Transverse colon (tissue), 4 donors: Measurements from ENCODE around the gene ASH1L. TPM values are rescaled to one million over a fixed set of nuclear protein-coding genes. Genes with fewer than 3 reads are reported as not detected.
"Not testable (repeated sequence)": the region's sequence is repeated elsewhere in the genome, so short reads cannot be mapped to it uniquely, and the experiment has no call there.

Experiments
- DNase-seq: peaks from one replicate; pipeline ENCODE4 v3.0.0-alpha.2; 2019
- H3K27ac ChIP-seq, 4 donors: fragments of 200-600 bp; sonication (generic); 2 replicates each; pipeline ENCODE4 v1.5.1; 2016 to 2018; ENCODE audit warnings: inconsistent platforms in 4 of 4
- H3K27me3 ChIP-seq: fragments of 200-600 bp; sonication (generic); 2 replicates; pipeline ENCODE4 v1.5.1; 2017; ENCODE audit warnings: inconsistent platforms
- H3K36me3 ChIP-seq, 4 donors: fragments of 200-600 bp; sonication (generic); 2 replicates each; pipeline ENCODE4 v1.5.1; 2017 to 2019; ENCODE audit warnings: inconsistent platforms in 4 of 4
- H3K4me1 ChIP-seq, 4 donors: fragments of 200-600 bp; sonication (generic); 2 replicates each; pipeline ENCODE4 v1.5.1; 2017 to 2020; ENCODE audit warnings: inconsistent platforms in 4 of 4
- H3K4me3 ChIP-seq, 4 donors: fragments of 200-600 bp; sonication (generic); 1 replicate in 1 of 4; 2 replicates in 3 of 4; pipeline versions ENCODE4 v1.5.1 to v1.6.1; 2017 to 2019; ENCODE audit warnings: inconsistent platforms in 4 of 4
- H3K9me3 ChIP-seq, 2 donors: fragments of 200-600 bp; sonication (generic); 2 replicates each; pipeline ENCODE4 v1.5.1; 2017 to 2019; ENCODE audit warnings: inconsistent platforms in 2 of 2
- EP300 ChIP-seq: sonication (generic); formaldehyde crosslinking; IDR thresholded peaks from one replicate; pipeline ENCODE4 v1.6.1; 2017; ENCODE audit warnings: antibody characterized with exemption, low read depth
- POLR2A ChIP-seq: fragments of 450-650 bp; IDR thresholded peaks from one replicate; pipeline ENCODE4 v1.6.1; 2016; ENCODE audit warnings: antibody characterized with exemption, mild to moderate bottlenecking, moderate library complexity
- POLR2AphosphoS5 ChIP-seq, 3 donors: sonication (generic); formaldehyde crosslinking; IDR thresholded peaks; one replicate each; pipeline ENCODE4 v1.6.1; 2016; ENCODE audit warnings: antibody characterized with exemption in 3 of 3
- WGBS, 2 donors: methylation state at CpG; one replicate each; pipeline ENCODE4 v1.1.5; 2018; ENCODE audit warnings: low coverage in 1 of 2; 5-methylcytosine and 5-hydroxymethylcytosine counted together
- in situ Hi-C, 4 donors: fragments of 200-750 bp; cut with MboI; loops; one replicate each; pipeline versions ENCODE4 v1.15.0 to v1.15.1; 2017; ENCODE audit warnings: low sequenced_read_pairs in 3 of 4, low pct_ligation_motif_present in 1 of 4, low pct_unique_long_range_greater_than_20kb in 1 of 4
- intact Hi-C: fragments of 100-400 bp; cut with DNase I; formaldehyde crosslinking; loops from one replicate; pipeline ENCODE4 v1.15.1; 2023; ENCODE audit warnings: low total_unique reads
- total RNA-seq, 4 donors: library from RNA; depleted of rRNA; stranded (reverse); fragments of >200 nt; gene quantifications; one replicate each; pipeline ENCODE4 v1.1.0, GENCODE V29; 2016
- TF ChIP-seq, protein P1 (sequence below), 5 experiments: fragments of 200-600 bp in 3 of 5; fragments of 450-650 bp in 2 of 5; sonication (generic) in 3 of 5; IDR thresholded peaks; 1 replicate in 2 of 5; 2 replicates in 3 of 5; pipeline ENCODE4 v1.5.1; 2016 to 2017; ENCODE audit warnings: antibody characterized with exemption in 5 of 5, inconsistent platforms in 3 of 5, mild to moderate bottlenecking in 2 of 5, moderate library complexity in 1 of 5

ASH1L gene, protein sequence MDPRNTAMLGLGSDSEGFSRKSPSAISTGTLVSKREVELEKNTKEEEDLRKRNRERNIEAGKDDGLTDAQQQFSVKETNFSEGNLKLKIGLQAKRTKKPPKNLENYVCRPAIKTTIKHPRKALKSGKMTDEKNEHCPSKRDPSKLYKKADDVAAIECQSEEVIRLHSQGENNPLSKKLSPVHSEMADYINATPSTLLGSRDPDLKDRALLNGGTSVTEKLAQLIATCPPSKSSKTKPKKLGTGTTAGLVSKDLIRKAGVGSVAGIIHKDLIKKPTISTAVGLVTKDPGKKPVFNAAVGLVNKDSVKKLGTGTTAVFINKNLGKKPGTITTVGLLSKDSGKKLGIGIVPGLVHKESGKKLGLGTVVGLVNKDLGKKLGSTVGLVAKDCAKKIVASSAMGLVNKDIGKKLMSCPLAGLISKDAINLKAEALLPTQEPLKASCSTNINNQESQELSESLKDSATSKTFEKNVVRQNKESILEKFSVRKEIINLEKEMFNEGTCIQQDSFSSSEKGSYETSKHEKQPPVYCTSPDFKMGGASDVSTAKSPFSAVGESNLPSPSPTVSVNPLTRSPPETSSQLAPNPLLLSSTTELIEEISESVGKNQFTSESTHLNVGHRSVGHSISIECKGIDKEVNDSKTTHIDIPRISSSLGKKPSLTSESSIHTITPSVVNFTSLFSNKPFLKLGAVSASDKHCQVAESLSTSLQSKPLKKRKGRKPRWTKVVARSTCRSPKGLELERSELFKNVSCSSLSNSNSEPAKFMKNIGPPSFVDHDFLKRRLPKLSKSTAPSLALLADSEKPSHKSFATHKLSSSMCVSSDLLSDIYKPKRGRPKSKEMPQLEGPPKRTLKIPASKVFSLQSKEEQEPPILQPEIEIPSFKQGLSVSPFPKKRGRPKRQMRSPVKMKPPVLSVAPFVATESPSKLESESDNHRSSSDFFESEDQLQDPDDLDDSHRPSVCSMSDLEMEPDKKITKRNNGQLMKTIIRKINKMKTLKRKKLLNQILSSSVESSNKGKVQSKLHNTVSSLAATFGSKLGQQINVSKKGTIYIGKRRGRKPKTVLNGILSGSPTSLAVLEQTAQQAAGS (N-terminal part only)
- total RNA-seq: 100 to 1,000 TPM in 2 of 4 donors, 10 to 100 TPM in 2; 47.4 to 206 (median 89.1) TPM

DNA sequence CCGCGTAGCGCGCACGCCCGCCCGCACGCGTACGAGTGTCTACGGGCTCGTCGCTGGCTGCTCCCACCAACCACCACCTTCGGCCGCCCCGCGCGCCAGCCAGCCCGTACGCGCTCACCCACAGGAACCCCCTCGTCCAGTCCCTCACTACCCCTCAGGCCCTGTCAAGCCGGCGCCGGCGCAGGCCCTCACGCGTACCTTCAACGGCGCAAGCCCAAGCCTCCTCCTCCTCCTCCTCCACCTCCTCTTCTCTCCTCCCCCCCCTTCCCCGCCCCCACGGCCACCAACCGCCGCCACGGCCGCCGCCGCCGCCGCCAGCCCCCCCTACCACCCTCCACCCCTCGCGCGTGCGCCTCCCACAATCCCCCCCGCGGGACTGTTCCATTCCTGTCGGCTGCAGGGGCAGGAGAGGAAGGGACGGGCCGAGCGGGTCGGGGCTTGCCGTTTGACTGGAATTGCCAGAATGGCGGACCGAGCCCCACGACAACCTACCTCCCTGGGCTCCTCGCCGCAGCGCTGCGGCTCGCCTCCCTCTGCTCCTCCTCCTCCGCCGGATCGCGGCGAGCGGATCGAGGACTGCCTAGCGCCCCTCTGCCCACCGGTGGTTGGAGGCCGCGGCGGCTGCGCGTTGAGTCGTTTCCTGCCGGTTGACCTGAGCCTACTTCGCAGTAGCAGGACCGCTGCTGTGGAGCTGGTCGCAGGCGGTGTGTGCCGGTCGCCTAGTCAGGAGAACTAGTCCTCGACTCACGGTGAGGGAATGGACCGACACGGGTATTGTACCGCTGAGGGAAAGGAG, at the start of gene ASH1L:
Gene ASH1L, minus strand, starts transcription at position 223 of the 796 bp plus-strand sequence. CDS start 41,284 bp downstream, outside the sequence.
- H3K27ac ChIP-seq: peak within 1 kb of the TSS; percentile 94 to 99 (median 96)
- H3K36me3 ChIP-seq: no peaks in the 10 kb centered on the region
- peak; percentile 95 for DNase-seq
- TF ChIP-seq, protein P1, sequence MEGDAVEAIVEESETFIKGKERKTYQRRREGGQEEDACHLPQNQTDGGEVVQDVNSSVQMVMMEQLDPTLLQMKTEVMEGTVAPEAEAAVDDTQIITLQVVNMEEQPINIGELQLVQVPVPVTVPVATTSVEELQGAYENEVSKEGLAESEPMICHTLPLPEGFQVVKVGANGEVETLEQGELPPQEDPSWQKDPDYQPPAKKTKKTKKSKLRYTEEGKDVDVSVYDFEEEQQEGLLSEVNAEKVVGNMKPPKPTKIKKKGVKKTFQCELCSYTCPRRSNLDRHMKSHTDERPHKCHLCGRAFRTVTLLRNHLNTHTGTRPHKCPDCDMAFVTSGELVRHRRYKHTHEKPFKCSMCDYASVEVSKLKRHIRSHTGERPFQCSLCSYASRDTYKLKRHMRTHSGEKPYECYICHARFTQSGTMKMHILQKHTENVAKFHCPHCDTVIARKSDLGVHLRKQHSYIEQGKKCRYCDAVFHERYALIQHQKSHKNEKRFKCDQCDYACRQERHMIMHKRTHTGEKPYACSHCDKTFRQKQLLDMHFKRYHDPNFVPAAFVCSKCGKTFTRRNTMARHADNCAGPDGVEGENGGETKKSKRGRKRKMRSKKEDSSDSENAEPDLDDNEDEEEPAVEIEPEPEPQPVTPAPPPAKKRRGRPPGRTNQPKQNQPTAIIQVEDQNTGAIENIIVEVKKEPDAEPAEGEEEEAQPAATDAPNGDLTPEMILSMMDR (IDR thresholded peaks at IDR 0.05): peak in 2 of 5 experiments; percentile 33 to 60
- TF ChIP-seq EP300 (no peak), POLR2AphosphoS5 (IDR thresholded peaks at IDR 0.05) (peak; percentile 96 to 99 (median 98)), POLR2A (peak; percentile 97)
- H3K9me3 ChIP-seq: no peaks in the 10 kb centered on the region
- intact Hi-C loops (no loop called here), in situ Hi-C loops (no loop called here)
- H3K4me1 ChIP-seq: peaks cover 14 to 49% (median 34%) of the 10 kb centered on the region in 4 donors
- 1% methylated on average over 53 of the region's 87 CpGs; no CpG with 5 or more reads in 1 of the 2 donors for WGBS, 2 donors
- peak within 1 kb of the TSS; percentile 67 to 86 (median 74) for H3K4me3 ChIP-seq
- no peaks in the 10 kb centered on the region for H3K27me3 ChIP-seq

DNA sequence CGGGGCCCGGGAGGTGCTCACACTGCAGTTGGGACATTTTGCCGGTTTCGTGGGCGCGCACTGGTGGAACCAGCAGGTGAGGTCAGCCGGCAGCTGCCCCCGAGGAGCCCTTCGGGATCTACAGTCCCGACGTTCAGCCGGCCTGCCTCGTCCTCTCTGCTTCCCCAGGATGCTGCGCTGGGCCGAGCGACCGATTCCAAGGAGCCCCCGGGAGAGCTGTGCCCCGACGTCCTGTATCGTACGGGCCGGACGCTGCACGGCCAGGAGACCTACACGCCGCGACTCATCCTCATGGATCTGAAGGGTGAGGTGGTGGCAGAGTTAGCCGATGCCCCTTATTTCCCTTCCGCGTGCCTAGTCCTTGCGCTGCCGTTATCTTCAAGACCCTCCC, 47.6 kb upstream of the ASH1L start:
- DNase-seq, H3K27me3 ChIP-seq, in situ Hi-C loops, H3K36me3 ChIP-seq, intact Hi-C loops, H3K27ac ChIP-seq, H3K9me3 ChIP-seq, H3K4me1 ChIP-seq: not testable (repeated sequence)
- H3K4me3 ChIP-seq: peak overlapping the region in 3 of 4 donors; percentile 42 to 75 (median 53)
- 0% methylated on average over 5 of the region's 33 CpGs; no CpG with 5 or more reads in 1 of the 2 donors for WGBS, 2 donors

DNA sequence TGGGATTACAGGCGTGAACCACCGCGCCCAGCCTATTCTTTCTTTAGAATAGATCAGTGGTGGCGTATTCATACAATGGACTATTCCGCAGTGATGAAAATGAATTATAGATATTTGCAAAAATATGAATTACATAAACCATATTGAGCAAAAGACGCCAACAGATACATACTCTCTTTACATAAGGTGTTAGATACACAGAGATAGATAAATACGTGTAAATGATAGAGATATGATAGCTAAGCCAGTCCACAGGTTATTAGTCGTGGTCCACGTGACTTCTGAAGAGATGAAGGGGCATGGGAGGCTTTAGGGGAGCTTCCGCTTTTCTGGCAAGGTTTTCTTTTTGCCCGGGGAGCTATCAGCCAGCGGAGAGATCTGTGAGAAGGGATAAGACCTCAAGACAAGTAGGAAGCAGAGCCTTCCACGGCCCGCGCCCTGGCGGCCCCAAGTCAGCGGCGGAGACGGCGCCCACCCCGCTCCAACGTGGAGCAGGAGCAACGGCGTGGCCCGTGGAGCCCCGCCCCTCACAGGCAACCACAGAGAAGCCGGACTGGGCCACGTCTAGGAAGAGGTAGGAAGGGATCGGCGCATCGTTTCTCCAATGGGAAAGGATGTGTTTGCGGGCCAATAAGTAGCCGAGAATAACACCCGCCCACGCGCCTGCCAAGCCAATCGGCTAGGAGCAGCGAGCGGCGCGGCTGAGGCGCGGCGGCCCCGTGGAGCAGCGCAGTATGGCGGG, 47.1 kb upstream of the ASH1L start, which contains the start of gene MSTO1:
Gene MSTO1, plus strand, starts transcription at position 704 of the 742 bp plus-strand sequence. Its CDS starts 31 bp downstream, at position 735.
- Histone ChIP-seq H3K27me3 (no peaks in the 10 kb centered on the region), H3K9me3 (no peaks in the 10 kb centered on the region), H3K4me1 (peaks cover 0 to 4% (median 3%) of the 10 kb centered on the region in 4 donors), H3K36me3 (no peaks in the 10 kb centered on the region), H3K27ac (peak within 1 kb of the TSS; percentile 70 to 85 (median 82)), H3K4me3 (peak within 1 kb of the TSS; percentile 42 to 75 (median 50))
- peak; percentile 97 for DNase-seq
- intact Hi-C loops: no loop called here
- TF ChIP-seq POLR2AphosphoS5 (IDR thresholded peaks at IDR 0.05) (peak; percentile 35 to 62 (median 61)), EP300 (no peak), POLR2A (peak; percentile 40)
- TF ChIP-seq, protein P1 (IDR thresholded peaks at IDR 0.05): no peak
- 9 to 38% methylated on average over 12 to 47 of the region's 47 CpGs for WGBS, 2 donors
- in situ Hi-C loops: no loop called here

DNA sequence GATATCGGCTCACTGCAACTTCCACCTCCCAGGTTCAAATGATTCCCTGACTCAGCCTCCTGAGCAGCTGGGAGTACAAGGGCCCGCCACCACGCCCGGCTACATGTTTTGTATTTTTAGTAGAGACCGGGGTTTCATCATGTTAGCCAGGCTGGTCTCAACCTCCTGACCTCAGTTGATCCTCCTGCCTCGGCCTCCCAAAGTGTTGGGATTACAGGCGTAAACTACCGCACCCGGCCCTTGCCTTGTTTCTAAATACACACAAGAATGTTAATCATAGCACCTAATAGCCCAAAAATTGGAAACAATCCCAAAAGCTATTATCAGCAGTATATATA, 46.3 kb upstream of the ASH1L start:
- Histone ChIP-seq H3K4me3 (no peak overlapping the region), H3K36me3 (no peaks in the 10 kb centered on the region), H3K4me1 (peaks cover 0 to 4% (median 3%) of the 10 kb centered on the region in 4 donors), H3K27ac (no peak overlapping the region), H3K9me3 (no peaks in the 10 kb centered on the region), H3K27me3 (no peaks in the 10 kb centered on the region)
- TF ChIP-seq POLR2A: no peak
- TF ChIP-seq EP300: no peak
- no peak for TF ChIP-seq POLR2AphosphoS5 (IDR thresholded peaks at IDR 0.05)
- TF ChIP-seq, protein P1 (IDR thresholded peaks at IDR 0.05): no peak
- no peak for DNase-seq
- in situ Hi-C loops (no loop called here), intact Hi-C loops (no loop called here)
- 87 to 95% methylated on average over 6 to 9 of the region's 9 CpGs for WGBS, 2 donors
